HEK293T (cell line): ENCODE data around the gene LGI4.

Experiments
- ARNT ChIP-seq: fragments of 450-650 bp; IDR thresholded peaks from 2 replicates; pipeline ENCODE4 v1.6.1; 2017; ENCODE audit warnings: mild to moderate bottlenecking
- FOXA1 ChIP-seq: fragments of 450-650 bp; IDR thresholded peaks from 2 replicates; pipeline ENCODE4 v1.6.1; 2016; ENCODE audit warnings: mild to moderate bottlenecking
- SP1 ChIP-seq: fragments of 450-650 bp; IDR thresholded peaks from 2 replicates; pipeline ENCODE4 v1.6.1; 2017

GRCh38 chr19:35084509-35084762 lies 50.4 kb downstream of the LGI4 start:
- no peak for TF ChIP-seq ARNT
- TF ChIP-seq FOXA1, result no peak
- no peak for TF ChIP-seq SP1
